WTC11 (cell line): ENCODE measurements around the gene HTR4. TPM values are rescaled to one million over a fixed set of nuclear protein-coding genes. Genes with fewer than 3 reads are reported as not detected.

Experiments used
- ATAC-seq: fragments of 200-7000 bp; cut with Tn5 transposase; 2 replicates; pipeline ENCODE4 v1.10.0; 2021; ENCODE audit warnings: mild to moderate bottlenecking, moderate library complexity
- CTCF ChIA-PET: fragments of 300-600 bp; sonication (Branson Sonifier 250); formaldehyde crosslinking; loops from one replicate; lab custom pipeline; 2021; ENCODE audit warnings: antibody characterized with exemption; lab: Charles Lee
- POLR2A ChIA-PET: fragments of 350-600 bp; sonication (Branson Sonifier 250); formaldehyde crosslinking; loops from one replicate; lab custom pipeline; 2021; ENCODE audit warnings: antibody characterized with exemption; lab: Charles Lee
- DNase-seq: peaks from one replicate; pipeline ENCODE4 v3.0.0; 2021; ENCODE audit warnings: low spot score
- H3K27ac Mint-ChIP-seq: 2 replicates; pipeline ENCODE4 v1.8.0; 2021; ENCODE audit warnings: mixed read lengths
- H3K27me3 Mint-ChIP-seq: 2 replicates; pipeline ENCODE4 v1.8.0; 2021; ENCODE audit warnings: low read depth, mild to moderate bottlenecking, moderate library complexity, mixed read lengths
- H3K36me3 Mint-ChIP-seq: 2 replicates; pipeline ENCODE4 v1.8.0; 2021; ENCODE audit warnings: mixed read lengths
- H3K4me1 Mint-ChIP-seq: 2 replicates; pipeline ENCODE4 v1.8.0; 2022; ENCODE audit warnings: mixed read lengths
- H3K4me3 Mint-ChIP-seq: 2 replicates; pipeline ENCODE4 v1.8.0; 2021; ENCODE audit warnings: mild to moderate bottlenecking, moderate library complexity, mixed read lengths
- H3K9me3 Mint-ChIP-seq: 2 replicates; pipeline ENCODE4 v1.8.0; 2021; ENCODE audit warnings: mixed read lengths
- ATF3 ChIP-seq: sonication (generic); formaldehyde crosslinking; conservative IDR thresholded peaks from 2 replicates; pipeline ENCODE4 v1.8.1; 2022; ENCODE audit warnings: mild to moderate bottlenecking, missing genetic modification reagents
- CBFB ChIP-seq: sonication (generic); formaldehyde crosslinking; IDR thresholded peaks from 2 replicates; pipeline ENCODE4 v1.8.1; 2022; ENCODE audit warnings: mild to moderate bottlenecking, low read depth, missing genetic modification reagents
- CDX4 ChIP-seq: fragments of 250-450 bp; sonication (Bioruptor Pico); IDR thresholded peaks from 2 replicates; pipeline ENCODE4 v1.9.0; 2021; ENCODE audit warnings: moderate library complexity, mild to moderate bottlenecking, inconsistent platforms, borderline replicate concordance
- CREB1 ChIP-seq: sonication (generic); formaldehyde crosslinking; IDR thresholded peaks from 2 replicates; pipeline ENCODE4 v1.8.0; 2023; ENCODE audit warnings: mild to moderate bottlenecking, missing genetic modification reagents
- CREM ChIP-seq: sonication (generic); formaldehyde crosslinking; IDR thresholded peaks from 2 replicates; pipeline ENCODE4 v1.8.1; 2022; ENCODE audit warnings: mild to moderate bottlenecking, missing genetic modification reagents, moderate library complexity
- CTCF ChIP-seq: fragments of 200-600 bp; IDR thresholded peaks from 2 replicates; pipeline ENCODE4 v1.8.0; 2022; ENCODE audit warnings: antibody characterized with exemption
- E2F4 ChIP-seq: sonication (generic); formaldehyde crosslinking; IDR thresholded peaks from 2 replicates; pipeline ENCODE4 v1.8.1; 2022; ENCODE audit warnings: low read depth, mild to moderate bottlenecking, moderate library complexity, missing genetic modification reagents, borderline replicate concordance
- E2F5 ChIP-seq: sonication (generic); formaldehyde crosslinking; IDR thresholded peaks from 2 replicates; pipeline ENCODE4 v1.8.1; 2022; ENCODE audit warnings: mild to moderate bottlenecking, moderate library complexity, missing genetic modification reagents
- ELF4 ChIP-seq: sonication (generic); formaldehyde crosslinking; IDR thresholded peaks from 2 replicates; pipeline ENCODE4 v1.8.1; 2022; ENCODE audit warnings: low read depth, mild to moderate bottlenecking, moderate library complexity, missing genetic modification reagents
- FOXP4 ChIP-seq: sonication (generic); formaldehyde crosslinking; IDR thresholded peaks from 2 replicates; pipeline ENCODE4 v1.8.0; 2022; ENCODE audit warnings: mild to moderate bottlenecking, missing genetic modification reagents
- GTF2I ChIP-seq: fragments of 250-450 bp; sonication (Bioruptor Pico); conservative IDR thresholded peaks from 2 replicates; pipeline ENCODE4 v1.4.0; 2021; ENCODE audit warnings: mild to moderate bottlenecking
- MXD4 ChIP-seq: fragments of 250-450 bp; sonication (Bioruptor Pico); IDR thresholded peaks from 2 replicates; pipeline ENCODE4 v1.8.0; 2021; ENCODE audit warnings: mild to moderate bottlenecking, moderate library complexity, borderline replicate concordance
- OVOL2 ChIP-seq: fragments of 250-450 bp; sonication (Bioruptor Pico); IDR thresholded peaks from 2 replicates; pipeline ENCODE4 v1.9.0; 2021; ENCODE audit warnings: mild to moderate bottlenecking, borderline replicate concordance
- SMAD3 ChIP-seq: sonication (generic); formaldehyde crosslinking; IDR thresholded peaks from 2 replicates; pipeline ENCODE4 v1.8.0; 2022; ENCODE audit warnings: missing genetic modification reagents, mild to moderate bottlenecking, borderline replicate concordance
- TCF7 ChIP-seq: sonication (generic); formaldehyde crosslinking; IDR thresholded peaks from 2 replicates; pipeline ENCODE4 v1.8.0; 2022; ENCODE audit warnings: mild to moderate bottlenecking, low read depth, missing genetic modification reagents, moderate library complexity
- USF2 ChIP-seq: sonication (generic); formaldehyde crosslinking; IDR thresholded peaks from 2 replicates; pipeline ENCODE4 v1.8.1; 2023; ENCODE audit warnings: mild to moderate bottlenecking, missing genetic modification reagents, moderate library complexity
- ZBTB43 ChIP-seq: sonication (generic); formaldehyde crosslinking; IDR thresholded peaks from 2 replicates; pipeline ENCODE4 v1.8.1; 2023; ENCODE audit warnings: mild to moderate bottlenecking, missing genetic modification reagents
- ZNF121 ChIP-seq: sonication (generic); formaldehyde crosslinking; IDR thresholded peaks from 2 replicates; pipeline ENCODE4 v1.8.0; 2023; ENCODE audit warnings: missing genetic modification reagents
- ZNF671 ChIP-seq: fragments of 250-450 bp; sonication (Bioruptor Pico); IDR thresholded peaks from 2 replicates; pipeline ENCODE4 v1.8.0; 2021; ENCODE audit warnings: mild to moderate bottlenecking
- total RNA-seq: library from RNA; stranded (reverse); gene quantifications from 3 replicates; pipeline ENCODE4 v1.2.3, GENCODE V29; 2021

Gene HTR4
- total RNA-seq, 1 experiment from 2014 or later: not detected

- TF ChIP-seq E2F4: no peak
- TF ChIP-seq MXD4: no peak
- no peak for TF ChIP-seq SMAD3 (CRISPR knock-in tag)
- TF ChIP-seq CBFB (CRISPR knock-in tag): no peak
- TF ChIP-seq CDX4: no peak
- no peak for TF ChIP-seq FOXP4 (CRISPR knock-in tag)
- TF ChIP-seq ZNF671: no peak
- no peak for TF ChIP-seq TCF7 (CRISPR knock-in tag)
- no peak for TF ChIP-seq ZNF121 (CRISPR knock-in tag)
- no peak for TF ChIP-seq E2F5 (CRISPR knock-in tag)
- TF ChIP-seq CTCF: no peak
- TF ChIP-seq ELF4 (CRISPR knock-in tag): no peak
Observed at GRCh38 chr5:148558892-148559291, 95.4 kb downstream of the HTR4 start (continued).

- no peaks in the 10 kb centered on the region for H3K36me3 Mint-ChIP-seq
- ChIA-PET POLR2A (no interaction called here), CTCF (no interaction called here)
- TF ChIP-seq ATF3 (no peak), OVOL2 (no peak), USF2 (CRISPR knock-in tag) (no peak), GTF2I (no peak)
- H3K9me3 Mint-ChIP-seq: no peaks in the 10 kb centered on the region
- peaks cover 4% of the 10 kb centered on the region; the same call in 1 of the 2 replicates for H3K27me3 Mint-ChIP-seq
- DNase-seq: no peak
- H3K27ac Mint-ChIP-seq: no peak overlapping the region
- peaks cover 25% of the 10 kb centered on the region for H3K4me1 Mint-ChIP-seq
- ATAC-seq: no peak
- no peak overlapping the region for H3K4me3 Mint-ChIP-seq
Observed at GRCh38 chr5:148556835-148557234, 97.5 kb downstream of the HTR4 start.

GRCh38 chr5:148554621-148555020 lies 99.7 kb downstream of the HTR4 start:
- Mint-ChIP-seq H3K36me3 (no peaks in the 10 kb centered on the region), H3K4me3 (no peak overlapping the region), H3K9me3 (no peaks in the 10 kb centered on the region), H3K4me1 (peaks cover 22% of the 10 kb centered on the region), H3K27me3 (peaks cover 4% of the 10 kb centered on the region; the same call in 1 of the 2 replicates), H3K27ac (no peak overlapping the region)
- ATAC-seq (no peak), DNase-seq (no peak)
- ChIA-PET CTCF (interaction anchor here (0.9 kb wide), 1 partner anchor 176 kb away, joined by 3 read pairs; no protein-coding TSS in a partner anchor), POLR2A (no interaction called here)
- no peak for TF ChIP-seq CREB1 (CRISPR knock-in tag)
- no peak for TF ChIP-seq ZBTB43 (CRISPR knock-in tag)
- TF ChIP-seq TCF7 (CRISPR knock-in tag): no peak
- no peak for TF ChIP-seq CREM (CRISPR knock-in tag)
